ENCODE measurements around the gene CDH11.

CDH11 gene

GRCh38 chr16:65121870-65122723 is at the start of gene CDH11:
TSS of gene CDH11 (minus strand) at chr16:65122063. CDS start at chr16:65004869, 117,194 bp downstream.
- no peak for DNase-seq

DNA sequence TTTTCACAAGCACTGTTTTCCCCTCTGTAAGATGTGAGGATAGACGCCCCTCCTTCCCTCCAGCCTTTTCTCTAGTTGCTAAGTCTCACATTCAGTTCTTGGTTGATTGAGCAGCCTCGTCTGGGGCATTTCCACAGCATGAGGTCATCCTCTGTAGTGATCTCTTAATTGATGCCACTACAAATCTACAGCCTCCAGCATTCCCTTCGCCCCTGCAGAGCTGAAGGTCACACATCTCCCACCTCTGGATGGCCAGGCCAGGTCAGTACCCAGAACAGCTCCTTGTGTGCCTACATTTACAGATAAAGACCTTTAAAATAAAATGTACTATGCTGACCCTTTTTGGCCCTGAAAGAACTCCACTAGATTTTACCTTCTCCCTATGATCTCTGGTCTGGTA is 32.5 kb upstream of the CDH11 start:
- DNase-seq = no peak

DNA sequence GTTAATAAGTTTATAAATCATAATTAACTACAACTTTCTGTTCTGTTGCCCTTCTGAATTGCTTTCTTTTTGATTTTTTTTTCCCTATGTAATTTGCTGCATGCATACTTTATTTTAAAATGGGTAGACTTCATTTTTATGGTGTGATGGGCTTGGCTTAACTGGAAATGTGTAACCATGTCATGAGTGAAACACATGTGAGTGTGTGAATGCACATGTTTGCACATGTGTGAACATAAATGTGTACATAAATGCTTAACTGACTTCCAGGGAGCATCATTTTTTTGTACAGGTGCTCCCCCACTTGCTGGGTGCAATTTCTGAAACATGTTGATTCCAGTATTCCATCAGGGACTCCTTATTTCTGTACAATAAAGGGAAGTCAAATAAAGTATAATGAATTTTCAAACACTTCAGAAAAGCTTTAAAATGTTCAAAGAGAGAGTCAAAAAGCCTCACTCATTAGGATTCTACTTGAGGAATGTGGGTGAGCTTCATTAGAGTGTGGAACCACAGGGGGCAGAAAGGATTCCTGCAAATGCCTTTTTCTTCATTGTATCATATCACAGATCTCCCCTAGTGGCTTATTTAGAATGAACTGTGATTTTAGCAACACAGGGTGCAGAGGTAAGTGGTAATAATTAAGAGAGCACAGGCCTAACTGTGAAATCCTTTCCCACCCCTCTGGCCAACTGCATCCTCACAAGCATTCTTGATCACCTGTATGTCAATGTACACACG is 31.7 kb upstream of the CDH11 start:
- DNase-seq = no peak

GRCh38 chr16:65148804-65149203 is 26.9 kb upstream of the CDH11 start:
- DNase-seq = no peak

GRCh38 chr16:65142276-65142675 is 20.4 kb upstream of the CDH11 start:
- DNase-seq = no peak

DNA sequence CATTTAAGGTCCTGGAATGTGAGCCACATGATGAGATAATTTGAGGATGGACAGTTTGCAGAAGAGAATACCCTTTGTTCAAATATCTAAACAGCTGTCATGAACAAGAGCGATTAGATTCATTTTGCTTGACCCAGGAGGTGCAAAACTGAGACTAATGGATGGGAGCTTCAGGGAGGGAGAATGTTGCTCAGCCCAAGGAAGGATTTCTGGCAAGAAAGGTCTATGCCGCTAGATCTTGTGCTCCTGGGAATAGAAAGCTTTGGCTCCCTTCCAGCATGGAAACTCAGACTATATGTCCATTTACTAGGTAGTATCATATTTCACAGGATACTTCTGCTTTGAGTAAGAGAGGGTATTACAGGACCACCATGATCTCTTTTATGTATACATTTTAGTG is 14.8 kb upstream of the CDH11 start:
- DNase-seq = no peak

GRCh38 chr16:65126845-65127624 is 5.2 kb upstream of the CDH11 start:
- no peak for DNase-seq

DNA sequence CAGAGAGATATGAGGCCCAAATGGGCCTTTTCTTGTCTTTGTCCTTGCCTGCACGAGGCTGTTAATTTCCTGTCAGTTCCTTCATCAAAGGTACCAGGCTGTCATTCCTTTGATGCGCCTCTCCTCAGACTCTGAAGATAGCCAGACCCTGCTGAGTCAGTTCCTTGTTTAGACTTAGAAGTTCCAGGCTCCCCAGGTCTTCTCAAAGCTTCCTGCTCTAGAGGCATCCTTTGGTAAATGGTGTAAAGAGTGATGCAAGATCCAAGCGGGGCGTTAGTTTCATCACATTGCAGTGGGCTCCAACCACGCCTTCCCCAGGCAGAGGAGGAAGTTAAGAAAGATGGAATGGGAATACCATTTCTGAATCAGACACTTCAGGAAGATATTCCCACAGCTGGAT is 4.0 kb upstream of the CDH11 start:
- DNase-seq = no peak

GRCh38 chr16:65125322-65125721 is 3.5 kb upstream of the CDH11 start:
- DNase-seq = no peak

- no peak for DNase-seq
These were observed 2.7 kb upstream of the CDH11 start for GRCh38 chr16:65124596-65124995.

- no peak for DNase-seq
These were observed 2.3 kb upstream of the CDH11 start for GRCh38 chr16:65124212-65124548.

DNA sequence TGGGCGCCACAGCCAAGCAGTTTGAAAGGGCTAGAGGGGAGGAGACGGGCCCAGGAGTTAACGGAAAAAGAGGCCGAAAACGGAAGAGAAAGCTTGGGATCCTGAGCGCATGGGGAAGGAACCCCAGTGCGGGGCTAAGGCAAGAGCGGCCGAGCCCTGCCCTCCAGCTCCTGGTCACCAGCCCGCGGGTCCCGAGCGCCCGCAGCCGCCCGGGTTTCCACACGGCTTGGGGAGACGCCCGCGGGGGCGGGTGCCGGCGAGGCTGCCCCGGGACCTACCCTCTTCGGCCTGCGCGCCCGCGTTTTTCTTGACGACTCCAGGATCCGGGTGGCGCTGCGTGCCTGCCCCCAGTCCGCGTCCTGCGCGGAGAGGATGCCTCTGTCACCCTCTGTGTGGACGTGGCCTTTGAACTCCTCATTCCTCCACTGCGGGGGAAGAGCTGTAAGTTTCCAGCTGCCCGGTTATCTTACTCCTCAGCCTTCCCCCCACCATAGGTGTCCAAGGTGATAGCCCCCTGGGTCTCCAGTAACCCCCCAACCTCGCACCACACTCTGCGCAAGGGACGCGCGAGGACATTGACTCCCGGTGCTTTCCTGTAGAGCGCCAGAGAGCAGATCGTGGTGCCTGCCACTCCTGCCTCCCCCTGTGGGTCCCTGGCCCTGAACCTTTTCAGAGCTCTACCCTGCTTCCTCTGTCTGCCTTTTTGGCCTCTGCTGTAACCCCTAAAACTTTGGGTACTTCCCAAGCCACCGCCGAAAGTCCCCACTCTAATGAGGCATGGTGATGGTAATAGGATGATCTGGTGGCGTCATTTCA is 1.7 kb upstream of the CDH11 start:
- no peak for DNase-seq

DNA sequence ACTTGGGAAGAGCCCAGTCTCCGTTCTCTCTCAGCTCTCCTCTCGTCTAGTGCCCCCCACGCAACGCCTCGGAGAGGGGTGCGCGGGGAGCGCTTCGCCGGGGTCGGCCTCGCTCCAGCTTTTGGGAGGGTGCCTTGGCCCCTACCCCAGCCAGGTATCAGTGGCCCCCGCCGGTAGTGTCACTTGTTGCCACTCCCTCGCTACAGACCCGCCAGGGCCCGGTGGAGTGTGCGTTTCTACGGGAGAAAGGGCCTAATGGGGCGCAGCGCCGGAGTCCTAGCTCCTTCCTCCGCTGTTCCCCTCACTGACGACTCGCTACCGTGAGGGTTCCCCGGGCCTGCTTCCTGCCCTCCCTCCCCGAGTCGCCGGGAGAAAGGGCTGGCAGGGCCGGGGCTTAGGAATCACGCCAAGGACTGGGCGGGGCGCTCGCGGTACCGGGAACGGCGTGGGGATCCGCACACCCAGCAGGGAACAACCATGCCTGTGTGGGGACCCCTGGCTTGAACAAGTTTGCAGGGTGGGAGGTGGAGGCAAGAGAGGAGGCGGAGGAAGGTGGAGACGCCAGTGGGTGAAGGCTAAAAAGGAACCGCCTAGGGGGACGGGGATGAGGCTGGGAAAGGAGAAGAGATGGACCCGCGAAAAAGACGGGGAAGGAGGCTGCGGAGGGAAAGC is 997 bp upstream of the CDH11 start:
- DNase-seq = no peak

DNA sequence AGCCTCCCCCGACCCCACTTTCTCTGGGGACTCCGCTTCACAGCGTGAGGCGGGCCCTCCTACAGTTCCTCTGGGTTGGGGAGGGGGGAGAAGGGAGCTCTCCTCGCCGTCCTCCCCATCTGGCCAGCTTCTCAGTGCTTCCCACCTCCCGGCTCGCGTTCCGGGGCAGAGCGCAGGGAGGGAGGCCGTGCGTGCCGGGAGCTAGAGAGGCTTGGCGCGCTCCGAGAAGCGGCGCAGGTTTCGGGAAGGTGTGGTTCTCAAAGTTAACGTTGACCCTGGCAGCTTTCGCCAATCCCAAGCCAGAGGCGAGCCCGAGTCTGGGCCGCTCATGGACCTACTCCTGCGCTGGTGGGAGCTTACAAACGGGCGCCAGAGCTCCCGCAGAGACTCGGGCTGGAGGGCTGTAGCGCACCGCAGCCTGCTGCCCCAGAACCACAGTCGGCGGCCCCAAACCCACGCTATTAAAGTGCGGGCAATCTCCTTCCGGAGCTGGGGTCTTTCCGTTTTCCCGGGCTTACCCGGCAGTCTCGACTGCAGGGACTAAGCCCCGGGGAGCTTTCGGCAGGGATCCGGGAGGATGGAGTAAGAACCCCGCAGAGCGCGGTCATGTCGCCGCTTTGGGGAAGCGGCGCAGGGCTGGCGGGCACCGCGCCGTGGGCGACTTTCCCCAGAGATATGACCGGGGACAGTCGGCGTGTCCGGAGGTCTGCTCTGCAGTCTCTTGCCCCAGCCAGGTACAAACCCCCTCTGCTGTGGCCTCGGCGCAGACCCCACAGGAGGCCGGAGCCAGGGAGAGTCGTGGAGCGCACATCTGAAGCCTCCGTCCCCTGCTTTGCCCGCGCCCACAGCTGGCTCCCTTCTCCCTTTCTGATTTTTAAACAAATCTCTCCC is 787 bp downstream of the CDH11 start:
- DNase-seq = no peak

GRCh38 chr16:65120461-65120830 is 1.4 kb downstream of the CDH11 start:
- DNase-seq = no peak

DNA sequence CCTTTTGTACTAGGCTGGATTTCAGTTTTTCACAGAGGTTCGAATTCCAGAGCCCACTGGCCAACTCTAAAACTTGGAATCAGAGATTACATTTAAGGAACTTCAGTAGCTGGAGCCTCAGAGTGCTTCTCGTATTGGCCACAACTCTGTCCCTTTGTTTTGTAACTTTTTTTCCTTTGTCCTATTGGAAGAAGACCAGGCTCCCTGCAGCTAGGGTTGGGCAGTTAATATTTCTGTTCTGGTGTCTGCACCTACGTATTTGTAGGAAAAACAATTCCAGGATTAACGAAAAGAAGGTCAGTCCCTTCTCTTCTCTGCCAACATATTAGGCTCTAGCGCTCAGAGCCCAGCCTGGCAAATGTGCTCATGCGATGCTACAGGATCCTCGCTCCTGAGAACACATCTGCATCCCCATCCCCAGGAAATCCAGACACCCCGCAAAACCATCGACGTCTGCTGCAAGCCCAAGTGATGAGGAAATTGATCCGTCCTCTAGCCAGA is 1.9 kb downstream of the CDH11 start:
- DNase-seq = no peak

- DNase-seq = no peak
These were observed 2.4 kb downstream of the CDH11 start for GRCh38 chr16:65119435-65119834.

GRCh38 chr16:65118871-65119270 is 3.0 kb downstream of the CDH11 start:
- DNase-seq = no peak

DNA sequence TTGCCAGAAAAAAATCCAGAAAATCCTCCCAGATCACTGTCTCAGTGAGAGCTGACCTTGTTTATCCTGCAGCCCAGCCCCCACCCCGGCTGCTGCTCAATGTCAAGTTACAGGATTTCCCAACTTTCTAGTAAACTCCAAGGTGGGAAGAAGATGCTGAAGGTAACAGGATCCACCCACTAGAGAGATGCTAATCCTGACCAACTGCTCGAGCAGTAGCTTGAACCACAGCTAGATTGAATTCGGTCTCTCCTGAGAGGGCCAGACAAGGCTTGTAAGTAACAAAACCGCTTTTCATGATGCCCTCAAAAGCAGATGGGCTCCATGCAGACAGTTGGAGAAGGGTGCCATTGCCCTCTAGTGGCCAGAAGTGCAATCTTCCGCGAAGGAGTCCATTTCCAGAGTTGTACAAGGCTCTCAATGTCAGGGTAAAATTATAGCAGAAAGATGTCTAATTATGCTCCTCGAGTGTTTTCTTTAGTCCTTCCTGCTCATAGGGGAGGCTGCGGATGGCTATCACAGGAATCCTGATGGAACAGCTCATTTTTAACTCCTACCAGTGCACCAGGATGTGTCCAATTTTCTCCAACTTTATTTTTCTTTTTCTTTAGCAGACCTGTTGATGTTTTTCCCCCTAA is 3.9 kb downstream of the CDH11 start:
- DNase-seq = no peak

DNA sequence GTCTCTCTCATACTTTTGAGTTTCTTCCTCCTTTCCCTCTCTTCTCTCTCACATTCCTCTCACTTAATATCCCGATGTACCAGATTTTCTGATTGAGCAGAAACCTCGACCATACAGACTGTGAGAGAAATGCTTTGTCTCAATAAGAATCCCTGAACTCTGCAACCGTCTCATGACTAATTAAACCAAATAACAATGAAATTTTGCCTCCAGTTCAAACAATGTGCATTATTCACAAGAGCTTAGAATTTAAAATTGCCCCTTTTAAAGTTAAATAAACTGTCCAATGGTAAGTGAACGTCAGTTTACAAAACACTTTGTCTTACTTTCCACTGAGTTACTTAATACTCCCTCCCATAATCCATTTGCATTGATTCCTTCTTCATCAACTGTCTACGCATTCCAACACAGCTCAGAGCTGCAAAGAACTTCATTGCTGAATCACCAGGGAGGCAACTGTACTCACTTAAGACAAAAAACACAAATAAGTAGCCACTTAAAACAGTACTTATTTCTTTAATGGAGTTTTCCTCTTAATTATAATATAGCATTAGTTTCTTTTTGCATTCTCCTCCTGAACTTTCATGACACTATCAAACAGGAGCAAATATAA is 4.9 kb downstream of the CDH11 start:
- DNase-seq = no peak

Data from CD4-positive, alpha-beta T cell treated with Interleukin-6 for 4 hours (primary cell).